A549 treated with DMSO at 1 μM for 4 hours (cell line): Measurements from ENCODE around the gene ZMAT1. TPM values are rescaled to one million over a fixed set of nuclear protein-coding genes. Genes with fewer than 3 reads are reported as not detected.

Experiments
- total RNA-seq: library from RNA; stranded (reverse); fragments of 200-300 nt; extraction: Qiagen RNA extraction; gene quantifications from 5 replicates; pipeline ENCODE4 v1.2.3, GENCODE V29; 2022; ENCODE audit warnings: low read depth

The ZMAT1 gene
- total RNA-seq = 0.02 to 0.03 TPM (median 0.03 TPM) in 3 of 5 replicates, not detected in the others

GRCh38 chrX:101931488-101932248, at the start of gene ZMAT1:
ZMAT1 (minus strand) TSS chrX:101932027; CDS start chrX:101932008, 19 bp downstream.

Other genes starting within 250 kb of the ZMAT1 start
- not detected in 5 replicates for gene TCEAL2, start 193.7 kb upstream of the ZMAT1 start, total RNA-seq
- gene TCEAL6, start 210.5 kb upstream of the ZMAT1 start, total RNA-seq = not detected in 5 replicates
- not detected in 5 replicates for gene BEX5, start 223.9 kb upstream of the ZMAT1 start, total RNA-seq